Glutamatergic neuron (in vitro differentiated cells): ENCODE results near the gene CDYL. TPM values are rescaled to one million over a fixed set of nuclear protein-coding genes. Genes with fewer than 3 reads are reported as not detected.
A peak's percentile ranks its signal among the peaks of the same experiment; 100 is the strongest.

ENCODE experiments used
- DNase-seq: peaks from one replicate; pipeline ENCODE4 v3.0.0; 2022
- H3K27ac Mint-ChIP-seq: one replicate; pipeline ENCODE4 v1.8.0; 2020; ENCODE audit warnings: mild to moderate bottlenecking, mixed read lengths, inconsistent platforms; ENCODE audit not compliant: unreplicated experiment
- H3K27me3 Mint-ChIP-seq: one replicate; pipeline ENCODE4 v1.8.0; 2020; ENCODE audit warnings: mild to moderate bottlenecking, moderate library complexity, mixed read lengths, inconsistent platforms; ENCODE audit not compliant: unreplicated experiment
- H3K36me3 Mint-ChIP-seq: one replicate; pipeline ENCODE4 v1.8.0; 2020; ENCODE audit warnings: mild to moderate bottlenecking, mixed read lengths, inconsistent platforms; ENCODE audit not compliant: unreplicated experiment
- H3K4me1 Mint-ChIP-seq: one replicate; pipeline ENCODE4 v1.8.0; 2020; ENCODE audit warnings: mild to moderate bottlenecking, low read depth, mixed read lengths, inconsistent platforms; ENCODE audit not compliant: unreplicated experiment
- H3K4me3 Mint-ChIP-seq: one replicate; pipeline ENCODE4 v1.8.0; 2020; ENCODE audit warnings: mild to moderate bottlenecking, mixed read lengths, inconsistent platforms; ENCODE audit not compliant: unreplicated experiment
- H3K9me3 Mint-ChIP-seq: one replicate; pipeline ENCODE4 v1.8.0; 2020; ENCODE audit warnings: mild to moderate bottlenecking, moderate library complexity, mixed read lengths, inconsistent platforms; ENCODE audit not compliant: unreplicated experiment
- total RNA-seq: library from RNA; stranded (reverse); fragmentation: NEBNext Ultra II Directional; extraction: Animal tissue kit (Norgen Biotek cat#: 25700); gene quantifications from one replicate; pipeline ENCODE4 v1.2.1, GENCODE V29; 2021; ENCODE audit not compliant: unreplicated experiment
- TF ChIP-seq, protein P1 (sequence below): fragments of 200-600 bp; sonication (generic); IDR thresholded peaks from one replicate; pipeline ENCODE4 v1.5.0; 2021; ENCODE audit not compliant: partially characterized antibody, unreplicated experiment

Gene CDYL
- total RNA-seq, 1 donor from 2014 or later, result 63.3 TPM

GRCh38 chr6:4743062-4743461, 33.1 kb upstream of the CDYL start:
- DNase-seq, result no peak
- no peaks in the 10 kb centered on the region for H3K36me3 Mint-ChIP-seq
- H3K27me3 Mint-ChIP-seq, result no peaks in the 10 kb centered on the region
- H3K4me1 Mint-ChIP-seq, result peaks cover 4% of the 10 kb centered on the region
- no peak overlapping the region for H3K27ac Mint-ChIP-seq
- TF ChIP-seq, protein P1, sequence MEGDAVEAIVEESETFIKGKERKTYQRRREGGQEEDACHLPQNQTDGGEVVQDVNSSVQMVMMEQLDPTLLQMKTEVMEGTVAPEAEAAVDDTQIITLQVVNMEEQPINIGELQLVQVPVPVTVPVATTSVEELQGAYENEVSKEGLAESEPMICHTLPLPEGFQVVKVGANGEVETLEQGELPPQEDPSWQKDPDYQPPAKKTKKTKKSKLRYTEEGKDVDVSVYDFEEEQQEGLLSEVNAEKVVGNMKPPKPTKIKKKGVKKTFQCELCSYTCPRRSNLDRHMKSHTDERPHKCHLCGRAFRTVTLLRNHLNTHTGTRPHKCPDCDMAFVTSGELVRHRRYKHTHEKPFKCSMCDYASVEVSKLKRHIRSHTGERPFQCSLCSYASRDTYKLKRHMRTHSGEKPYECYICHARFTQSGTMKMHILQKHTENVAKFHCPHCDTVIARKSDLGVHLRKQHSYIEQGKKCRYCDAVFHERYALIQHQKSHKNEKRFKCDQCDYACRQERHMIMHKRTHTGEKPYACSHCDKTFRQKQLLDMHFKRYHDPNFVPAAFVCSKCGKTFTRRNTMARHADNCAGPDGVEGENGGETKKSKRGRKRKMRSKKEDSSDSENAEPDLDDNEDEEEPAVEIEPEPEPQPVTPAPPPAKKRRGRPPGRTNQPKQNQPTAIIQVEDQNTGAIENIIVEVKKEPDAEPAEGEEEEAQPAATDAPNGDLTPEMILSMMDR, result no peak
- no peaks in the 10 kb centered on the region for H3K9me3 Mint-ChIP-seq
- no peak overlapping the region for H3K4me3 Mint-ChIP-seq

GRCh38 chr6:4743926-4744325, 32.3 kb upstream of the CDYL start:
- Mint-ChIP-seq H3K9me3 (no peaks in the 10 kb centered on the region), H3K27me3 (peaks cover 3% of the 10 kb centered on the region), H3K4me3 (no peak overlapping the region), H3K36me3 (no peaks in the 10 kb centered on the region), H3K27ac (no peak overlapping the region), H3K4me1 (peaks cover 4% of the 10 kb centered on the region)
- no peak for DNase-seq
- TF ChIP-seq, protein P1, result no peak

DNA sequence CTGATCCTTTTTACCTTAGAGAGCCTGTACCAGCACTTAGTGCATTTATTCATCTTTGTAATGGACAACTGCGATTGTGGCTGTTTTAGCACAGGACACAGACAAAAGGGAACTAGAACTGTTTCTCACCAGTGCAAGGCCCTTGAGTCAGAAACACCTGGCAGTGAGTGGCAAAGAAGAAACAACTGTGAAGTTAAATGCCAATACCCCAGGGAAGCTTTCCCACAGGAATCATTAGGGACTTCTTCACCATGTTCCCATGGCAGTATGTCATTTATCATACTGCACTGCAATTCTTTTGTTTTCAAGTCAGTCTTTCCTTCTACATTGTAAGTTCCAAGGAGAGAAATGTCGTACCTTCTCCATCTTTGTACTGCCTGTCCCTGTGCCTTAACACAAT, 28.6 kb upstream of the CDYL start:
- H3K4me1 Mint-ChIP-seq, result peaks cover 16% of the 10 kb centered on the region
- TF ChIP-seq, protein P1, result no peak
- no peaks in the 10 kb centered on the region for H3K36me3 Mint-ChIP-seq
- no peak overlapping the region for H3K4me3 Mint-ChIP-seq
- DNase-seq, result no peak
- H3K9me3 Mint-ChIP-seq, result no peaks in the 10 kb centered on the region
- no peak overlapping the region for H3K27ac Mint-ChIP-seq
- H3K27me3 Mint-ChIP-seq, result peaks cover 4% of the 10 kb centered on the region

DNA sequence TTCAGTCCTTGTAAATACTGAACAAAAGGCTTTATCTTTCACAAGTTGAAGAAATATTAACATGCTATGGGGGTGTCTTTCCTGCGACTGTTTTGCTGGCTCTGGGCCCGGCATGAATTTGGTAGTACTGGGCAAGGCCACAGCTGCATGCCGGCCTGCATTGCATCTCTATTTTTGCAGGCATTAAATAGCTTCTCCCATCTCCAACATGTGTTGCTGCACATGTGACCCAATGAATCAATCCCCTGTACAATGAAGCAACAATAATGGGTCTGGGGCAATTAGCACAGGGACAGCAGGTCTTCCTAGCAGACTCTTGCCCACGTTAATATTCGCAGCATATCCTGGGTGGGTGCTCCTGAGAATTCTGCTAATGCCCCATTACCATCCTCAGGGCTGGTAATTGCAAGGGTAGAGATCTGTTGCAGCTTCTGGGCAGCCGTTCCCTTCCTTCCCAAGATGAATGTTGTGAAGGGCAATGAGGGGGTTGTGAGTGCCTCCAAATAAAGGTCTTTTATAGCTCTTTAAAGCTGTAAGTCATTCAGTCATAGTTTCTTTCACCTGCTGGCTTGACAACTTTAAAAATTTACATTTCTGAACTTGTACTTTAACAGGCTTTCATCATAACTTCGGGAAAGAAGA, 24.3 kb upstream of the CDYL start:
- peak; percentile 42 for DNase-seq
- peak overlapping the region; percentile 71 for H3K27ac Mint-ChIP-seq
- no peak overlapping the region for H3K4me3 Mint-ChIP-seq
- TF ChIP-seq, protein P1, result no peak
- H3K27me3 Mint-ChIP-seq, result peaks cover 5% of the 10 kb centered on the region
- no peaks in the 10 kb centered on the region for H3K9me3 Mint-ChIP-seq
- H3K4me1 Mint-ChIP-seq, result peaks cover 17% of the 10 kb centered on the region
- peaks cover 7% of the 10 kb centered on the region for H3K36me3 Mint-ChIP-seq

DNA sequence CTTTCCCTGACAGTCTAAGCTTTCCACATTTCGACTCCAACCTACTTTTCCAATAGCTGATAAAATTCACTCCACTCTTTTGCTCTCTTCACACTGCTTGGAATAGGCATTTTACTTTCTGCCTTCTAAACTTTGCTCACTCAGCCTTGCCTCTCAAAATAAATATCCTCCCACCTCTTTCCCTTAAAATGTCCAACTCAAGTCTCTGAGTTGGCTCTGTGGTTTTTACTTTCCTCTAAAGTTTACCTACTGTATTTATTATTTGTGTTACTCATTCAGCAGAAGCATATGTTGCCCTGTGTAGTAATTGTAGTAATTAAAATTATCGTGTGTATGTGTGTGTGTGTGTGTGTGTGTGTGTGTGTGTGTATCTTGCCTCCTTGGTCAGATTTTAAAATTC, 20.0 kb upstream of the CDYL start:
- H3K27ac Mint-ChIP-seq, result no peak overlapping the region
- H3K36me3 Mint-ChIP-seq, result peaks cover 12% of the 10 kb centered on the region
- H3K27me3 Mint-ChIP-seq, result peaks cover 2% of the 10 kb centered on the region
- no peak overlapping the region for H3K4me3 Mint-ChIP-seq
- peaks cover 3% of the 10 kb centered on the region for H3K9me3 Mint-ChIP-seq
- DNase-seq, result no peak
- peaks cover 13% of the 10 kb centered on the region for H3K4me1 Mint-ChIP-seq
- TF ChIP-seq, protein P1, result no peak
